ENCODE results near the gene DOC2A.

The DOC2A gene

GRCh38 chr16:30003670-30004423 is 7.0 kb downstream of the DOC2A start:
- DNase-seq: no peak

GRCh38 chr16:30002614-30003346 is 8.0 kb downstream of the DOC2A start:
- no peak for DNase-seq

- no peak for DNase-seq
These were observed 9.8 kb downstream of the DOC2A start for GRCh38 chr16:30000735-30001631.

- DNase-seq: no peak
These were observed 11.2 kb downstream of the DOC2A start for GRCh38 chr16:29999605-30000004.

GRCh38 chr16:29996766-29997250 is 14.0 kb downstream of the DOC2A start:
- DNase-seq: no peak

GRCh38 chr16:29995911-29996765 is 14.7 kb downstream of the DOC2A start, which contains the start of gene INO80E:
TSS of gene INO80E (plus strand) at chr16:29996241. CDS start at chr16:29996311, 70 bp downstream.
- DNase-seq: peak; percentile 98

- peak; percentile 95 for DNase-seq
These were observed 15.4 kb downstream of the DOC2A start, which contains the start of gene HIRIP3 for GRCh38 chr16:29995324-29995910. TSS of gene HIRIP3 (minus strand) at chr16:29995617. CDS start at chr16:29995605, 12 bp downstream.

- no peak for DNase-seq
These were observed 16.1 kb downstream of the DOC2A start for GRCh38 chr16:29994600-29995323.

GRCh38 chr16:29993903-29994599 is 16.8 kb downstream of the DOC2A start:
- DNase-seq: no peak

GRCh38 chr16:29993191-29993902 is 17.5 kb downstream of the DOC2A start:
- no peak for DNase-seq

GRCh38 chr16:29992344-29992967 is 18.4 kb downstream of the DOC2A start:
- no peak for DNase-seq

GRCh38 chr16:29991571-29991904 is 19.3 kb downstream of the DOC2A start:
- DNase-seq: no peak

GRCh38 chr16:29990883-29991570 is 19.8 kb downstream of the DOC2A start:
- DNase-seq: no peak

GRCh38 chr16:29990034-29990433 is 20.8 kb downstream of the DOC2A start:
- DNase-seq: no peak

- no peak for DNase-seq
These were observed 21.5 kb downstream of the DOC2A start for GRCh38 chr16:29989111-29989858.

- no peak for DNase-seq
These were observed 22.3 kb downstream of the DOC2A start for GRCh38 chr16:29988346-29989075.

Data from retina (tissue), 1 donor.